GM10266 (cell line): Measurements from ENCODE around the gene TBC1D22B.

Experiments used
- DNase-seq: peaks from one replicate; pipeline ENCODE4 v3.0.0; 2012; ENCODE audit errors: extremely low spot score
- CTCF ChIP-seq: IDR thresholded peaks from 2 replicates; pipeline ENCODE4 v1.5.1; 2012; ENCODE audit warnings: mild to moderate bottlenecking, low read depth; ENCODE audit not compliant: control insufficient read depth, insufficient read depth; ENCODE audit errors: missing control alignments

Gene TBC1D22B

GRCh38 chr6:37371154-37372083, 113.8 kb downstream of the TBC1D22B start:
- DNase-seq: no peak
- no peak for TF ChIP-seq CTCF

- DNase-seq: no peak
Measured at GRCh38 chr6:37372116-37372515, 114.5 kb downstream of the TBC1D22B start.

GRCh38 chr6:37373822-37374471, 116.4 kb downstream of the TBC1D22B start:
- DNase-seq: no peak
- no peak for TF ChIP-seq CTCF

More at GRCh38 chr6:37372116-37372515, 114.5 kb downstream of the TBC1D22B start:
- TF ChIP-seq CTCF: no peak

GRCh38 chr6:37375376-37375775, 117.8 kb downstream of the TBC1D22B start:
- no peak for DNase-seq
- TF ChIP-seq CTCF: no peak

- no peak for TF ChIP-seq CTCF
- no peak for DNase-seq
Measured at GRCh38 chr6:37376078-37376743, 118.6 kb downstream of the TBC1D22B start.

GRCh38 chr6:37381579-37381978, 124.0 kb downstream of the TBC1D22B start:
- peak; percentile 65 for TF ChIP-seq CTCF
- peak; percentile 59 for DNase-seq
